Measurements from ENCODE around the gene APBA3.
"Not testable (repeated sequence)": the region's sequence is repeated elsewhere in the genome, so short reads cannot be mapped to it uniquely, and the experiment has no call there.

Gene APBA3

GRCh38 chr19:3762130-3762473 lies 610 bp upstream of the APBA3 start:
- no peak overlapping the region for H2BK12ac ChIP-seq (ENCODE audit: low read length in 2 of 2)
- peaks cover 22% of the 10 kb centered on the region for H3K4me1 ChIP-seq (ENCODE audit: control insufficient read depth, insufficient read depth, low read depth, low read length)
- H2BK15ac ChIP-seq (ENCODE audit: low read depth, poor library complexity, severe bottlenecking) = no peak overlapping the region
- no peak overlapping the region for H3K18ac ChIP-seq (ENCODE audit: low read depth in 1 of 2, low read length in 2 of 2)
- H2BK120ac ChIP-seq (ENCODE audit: low read depth, low read length) = peak overlapping the region; percentile 27
- H2BK5ac ChIP-seq (ENCODE audit: low read depth, low read length, poor library complexity, severe bottlenecking) = no peak overlapping the region
- no peak overlapping the region for H4K91ac ChIP-seq (ENCODE audit: low read length)
- peaks cover 35% of the 10 kb centered on the region for H3K79me1 ChIP-seq (replicated peaks; ENCODE audit: low read length, poor library complexity, severe bottlenecking)
- H4K8ac ChIP-seq (ENCODE audit: low read length) = peak overlapping the region; percentile 87
- H3K27me3 ChIP-seq (ENCODE audit: control insufficient read depth in 1 of 2, insufficient read depth in 1 of 2, low read length in 2 of 2) = no peaks in the 10 kb centered on the region
- no peak overlapping the region for H2AK5ac ChIP-seq (ENCODE audit: low read length, severe bottlenecking)
- no peak overlapping the region for H3K23ac ChIP-seq (ENCODE audit: low read length in 2 of 2)
- H3K4me3 ChIP-seq (ENCODE audit: insufficient read depth in 1 of 2, low read depth in 1 of 2, low read length in 2 of 2) = peak overlapping the region in 1 of 2 experiments; percentile 86
- H3K4me2 ChIP-seq (ENCODE audit: low read length, poor library complexity, severe bottlenecking) = no peak overlapping the region
- no CpG with 5 or more reads among the region's 1 CpG for WGBS
- H3K27ac ChIP-seq (ENCODE audit: low read length, poor library complexity, severe bottlenecking) = no peak overlapping the region
- H2AFZ ChIP-seq (ENCODE audit: low read depth, low read length) = no peak overlapping the region
- H3K36me3 ChIP-seq (ENCODE audit: control insufficient read depth in 1 of 2, insufficient read depth in 2 of 2, low read depth in 1 of 2, low read length in 2 of 2) = peaks cover 31 to 48% of the 10 kb centered on the region in 2 experiments
- no peak overlapping the region for H3K4ac ChIP-seq (ENCODE audit: low read depth in 1 of 2, low read length in 2 of 2)
- H3K9me3 ChIP-seq (ENCODE audit: control insufficient read depth, low read length) = no peaks in the 10 kb centered on the region
- H3K9ac ChIP-seq (ENCODE audit: low read length) = peak overlapping the region; percentile 97
- no peak overlapping the region for H3K14ac ChIP-seq (ENCODE audit: low read length in 2 of 2)
- no peak for DNase-seq

- Histone ChIP-seq H3K27ac (ENCODE audit: low read length, poor library complexity, severe bottlenecking) (no peak overlapping the region), H3K14ac (ENCODE audit: low read length in 2 of 2) (peak overlapping the region in 1 of 2 experiments; percentile 82), H2BK120ac (ENCODE audit: low read depth, low read length) (no peak overlapping the region), H3K9me3 (ENCODE audit: control insufficient read depth, low read length) (no peaks in the 10 kb centered on the region), H4K8ac (ENCODE audit: low read length) (peak overlapping the region; percentile 69), H2AFZ (ENCODE audit: low read depth, low read length) (peak overlapping the region; percentile 83), H2BK15ac (ENCODE audit: low read depth, poor library complexity, severe bottlenecking) (peak overlapping the region; percentile 48), H3K79me1 (replicated peaks; ENCODE audit: low read length, poor library complexity, severe bottlenecking) (peaks cover 34% of the 10 kb centered on the region), H3K36me3 (ENCODE audit: control insufficient read depth in 1 of 2, insufficient read depth in 2 of 2, low read depth in 1 of 2, low read length in 2 of 2) (peaks cover 28 to 37% of the 10 kb centered on the region in 2 experiments), H3K4me2 (ENCODE audit: low read length, poor library complexity, severe bottlenecking) (peak overlapping the region; percentile 97), H3K4me3 (ENCODE audit: insufficient read depth in 1 of 2, low read depth in 1 of 2, low read length in 2 of 2) (peak overlapping the region; percentile 95 to 97), H2BK5ac (ENCODE audit: low read depth, low read length, poor library complexity, severe bottlenecking) (no peak overlapping the region), H3K4me1 (ENCODE audit: control insufficient read depth, insufficient read depth, low read depth, low read length) (peaks cover 22% of the 10 kb centered on the region), H2BK12ac (ENCODE audit: low read length in 2 of 2) (no peak overlapping the region), H3K18ac (ENCODE audit: low read depth in 1 of 2, low read length in 2 of 2) (peak overlapping the region in 1 of 2 experiments; percentile 92), H3K27me3 (ENCODE audit: control insufficient read depth in 1 of 2, insufficient read depth in 1 of 2, low read length in 2 of 2) (no peaks in the 10 kb centered on the region), H4K91ac (ENCODE audit: low read length) (no peak overlapping the region), H3K9ac (ENCODE audit: low read length) (peak overlapping the region; percentile 95), H3K23ac (ENCODE audit: low read length in 2 of 2) (peak overlapping the region in 1 of 2 experiments; percentile 99), H2AK5ac (ENCODE audit: low read length, severe bottlenecking) (peak overlapping the region; percentile 82), H3K4ac (ENCODE audit: low read depth in 1 of 2, low read length in 2 of 2) (peak overlapping the region in 1 of 2 experiments; percentile 91)
- 42% methylated on average over 7 of the region's 7 CpGs for WGBS
- no peak for DNase-seq
Observed at GRCh38 chr19:3760871-3761361, 576 bp downstream of the APBA3 start.

- 93% methylated on average over 18 of the region's 19 CpGs for WGBS
- H4K8ac ChIP-seq (ENCODE audit: low read length) = no peak overlapping the region
Observed at GRCh38 chr19:3759482-3760254, 1.8 kb downstream of the APBA3 start.

GRCh38 chr19:3758297-3758696 lies 3.2 kb downstream of the APBA3 start:
- H3K4me3 ChIP-seq (ENCODE audit: insufficient read depth in 1 of 2, low read depth in 1 of 2, low read length in 2 of 2); H3K9ac ChIP-seq (ENCODE audit: low read length); H3K27ac ChIP-seq (ENCODE audit: low read length, poor library complexity, severe bottlenecking); H3K4me2 ChIP-seq (ENCODE audit: low read length, poor library complexity, severe bottlenecking); H3K18ac ChIP-seq (ENCODE audit: low read depth in 1 of 2, low read length in 2 of 2); H3K9me3 ChIP-seq (ENCODE audit: control insufficient read depth, low read length); H2BK5ac ChIP-seq (ENCODE audit: low read depth, low read length, poor library complexity, severe bottlenecking); H3K23ac ChIP-seq (ENCODE audit: low read length in 2 of 2); H4K8ac ChIP-seq (ENCODE audit: low read length); H2AK5ac ChIP-seq (ENCODE audit: low read length, severe bottlenecking); H2BK15ac ChIP-seq (ENCODE audit: low read depth, poor library complexity, severe bottlenecking); H4K91ac ChIP-seq (ENCODE audit: low read length); H2BK120ac ChIP-seq (ENCODE audit: low read depth, low read length); H3K4ac ChIP-seq (ENCODE audit: low read depth in 1 of 2, low read length in 2 of 2); DNase-seq; H2AFZ ChIP-seq (ENCODE audit: low read depth, low read length); H2BK12ac ChIP-seq (ENCODE audit: low read length in 2 of 2); H3K27me3 ChIP-seq (ENCODE audit: control insufficient read depth in 1 of 2, insufficient read depth in 1 of 2, low read length in 2 of 2); H3K14ac ChIP-seq (ENCODE audit: low read length in 2 of 2): not testable (repeated sequence)
- peaks cover 41% of the 10 kb centered on the region for H3K79me1 ChIP-seq (replicated peaks; ENCODE audit: low read length, poor library complexity, severe bottlenecking)
- H3K36me3 ChIP-seq (ENCODE audit: control insufficient read depth in 1 of 2, insufficient read depth in 2 of 2, low read depth in 1 of 2, low read length in 2 of 2) = peaks cover 23 to 41% of the 10 kb centered on the region in 2 experiments
- H3K4me1 ChIP-seq (ENCODE audit: control insufficient read depth, insufficient read depth, low read depth, low read length) = peaks cover 19% of the 10 kb centered on the region
- 96% methylated on average over 13 of the region's 13 CpGs for WGBS

More at GRCh38 chr19:3759482-3760254, 1.8 kb downstream of the APBA3 start:
- Histone ChIP-seq H2BK15ac (ENCODE audit: low read depth, poor library complexity, severe bottlenecking) (no peak overlapping the region), H3K36me3 (ENCODE audit: control insufficient read depth in 1 of 2, insufficient read depth in 2 of 2, low read depth in 1 of 2, low read length in 2 of 2) (peaks cover 23 to 29% of the 10 kb centered on the region in 2 experiments), H2BK120ac (ENCODE audit: low read depth, low read length) (no peak overlapping the region), H2BK5ac (ENCODE audit: low read depth, low read length, poor library complexity, severe bottlenecking) (no peak overlapping the region), H3K4me3 (ENCODE audit: insufficient read depth in 1 of 2, low read depth in 1 of 2, low read length in 2 of 2) (no peak overlapping the region), H2BK12ac (ENCODE audit: low read length in 2 of 2) (no peak overlapping the region), H3K18ac (ENCODE audit: low read depth in 1 of 2, low read length in 2 of 2) (no peak overlapping the region), H3K4me2 (ENCODE audit: low read length, poor library complexity, severe bottlenecking) (no peak overlapping the region), H3K4me1 (ENCODE audit: control insufficient read depth, insufficient read depth, low read depth, low read length) (peaks cover 22% of the 10 kb centered on the region), H3K27me3 (ENCODE audit: control insufficient read depth in 1 of 2, insufficient read depth in 1 of 2, low read length in 2 of 2) (no peaks in the 10 kb centered on the region), H3K9me3 (ENCODE audit: control insufficient read depth, low read length) (no peaks in the 10 kb centered on the region), H2AFZ (ENCODE audit: low read depth, low read length) (no peak overlapping the region), H3K14ac (ENCODE audit: low read length in 2 of 2) (no peak overlapping the region), H3K79me1 (replicated peaks; ENCODE audit: low read length, poor library complexity, severe bottlenecking) (peaks cover 38% of the 10 kb centered on the region), H3K4ac (ENCODE audit: low read depth in 1 of 2, low read length in 2 of 2) (no peak overlapping the region), H3K9ac (ENCODE audit: low read length) (peak overlapping the region; percentile 95), H4K91ac (ENCODE audit: low read length) (no peak overlapping the region), H3K27ac (ENCODE audit: low read length, poor library complexity, severe bottlenecking) (no peak overlapping the region), H3K23ac (ENCODE audit: low read length in 2 of 2) (peak overlapping the region in 1 of 2 experiments; percentile 90), H2AK5ac (ENCODE audit: low read length, severe bottlenecking) (no peak overlapping the region)
- no peak for DNase-seq
